Measurements from ENCODE around the gene ZNF19.

GRCh38 chr16:71491054-71491453, 1.9 kb upstream of the ZNF19 start:
- TF ChIP-seq CTCF (conservative IDR thresholded peaks at IDR 0.05; ENCODE audit: low read depth, low read length) = no peak
- no peak for TF ChIP-seq EZH2 (IDR thresholded peaks at IDR 0.05; ENCODE audit: borderline replicate concordance, low read depth, low read length, poor library complexity, severe bottlenecking)
